Tongue (tissue), 2 donors: ENCODE data around the gene ALDH1B1. TPM values are rescaled to one million over a fixed set of nuclear protein-coding genes. Genes with fewer than 3 reads are reported as not detected.
"Not testable (repeated sequence)": the region's sequence is repeated elsewhere in the genome, so short reads cannot be mapped to it uniquely, and the experiment has no call there.

ENCODE experiments used
- DNase-seq: peaks from one replicate; pipeline ENCODE4 v3.0.0-alpha.2; 2015
- total RNA-seq: library from RNA; depleted of rRNA; stranded (reverse); fragments of >200 nt; gene quantifications from one replicate; pipeline ENCODE4 v1.2.3, GENCODE V29; 2014

The ALDH1B1 gene
- total RNA-seq, 1 donor from 2014 or later: 25.4 TPM

DNA sequence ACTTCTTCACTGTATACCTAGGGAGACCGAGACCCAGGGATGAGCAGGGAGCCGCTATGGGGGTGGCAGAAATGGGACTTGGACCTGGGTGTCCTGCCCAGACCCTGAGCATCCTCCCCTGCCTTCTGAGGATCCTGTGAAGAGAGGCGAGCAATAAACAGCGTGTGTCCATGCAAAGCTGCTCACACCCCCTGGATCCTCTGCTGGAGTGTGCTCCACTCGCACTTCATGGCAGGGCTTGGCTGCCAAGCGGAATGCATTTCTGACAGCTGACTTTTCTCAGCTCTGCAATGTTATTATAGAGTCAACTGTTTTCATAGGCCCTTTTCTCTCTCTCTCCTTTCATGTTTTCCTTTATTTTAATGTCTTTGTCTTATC, 31.0 kb upstream of the ALDH1B1 start:
- DNase-seq: peak; percentile 80

DNA sequence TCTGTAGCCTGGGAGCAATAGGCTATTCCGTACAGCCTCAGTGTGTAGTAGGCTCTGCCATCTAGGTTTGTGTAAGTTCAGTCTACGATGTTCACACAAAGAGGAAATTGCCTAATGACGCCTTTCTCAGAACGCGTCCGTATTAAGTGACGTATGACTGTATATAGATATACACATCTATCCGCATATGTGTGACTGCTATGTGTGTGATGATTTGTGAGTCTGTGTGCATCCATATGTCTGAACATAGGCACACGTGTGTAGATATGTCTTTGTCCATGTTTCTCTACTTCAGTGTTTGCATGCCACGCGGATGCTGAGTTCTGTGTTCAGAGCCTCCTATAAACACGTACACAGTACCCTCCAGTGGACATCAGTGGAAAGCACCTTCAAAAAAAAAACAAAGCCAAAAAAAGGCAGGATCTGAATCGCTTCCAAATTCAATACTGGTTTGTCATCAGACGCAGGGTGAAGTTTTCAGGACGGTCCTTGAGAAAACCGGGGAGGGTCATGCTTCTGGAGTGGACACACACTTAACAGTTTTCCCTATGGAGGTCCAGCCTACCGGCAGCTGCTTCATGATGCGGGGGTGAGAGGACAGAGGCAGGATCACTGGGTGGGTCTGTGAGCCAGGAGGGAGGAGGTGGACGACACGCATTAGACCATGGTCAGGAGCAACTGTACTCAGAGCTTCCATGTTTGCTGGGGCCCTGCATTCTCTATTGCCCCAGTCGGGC, 29.5 kb upstream of the ALDH1B1 start:
- DNase-seq: peak; percentile 87

DNA sequence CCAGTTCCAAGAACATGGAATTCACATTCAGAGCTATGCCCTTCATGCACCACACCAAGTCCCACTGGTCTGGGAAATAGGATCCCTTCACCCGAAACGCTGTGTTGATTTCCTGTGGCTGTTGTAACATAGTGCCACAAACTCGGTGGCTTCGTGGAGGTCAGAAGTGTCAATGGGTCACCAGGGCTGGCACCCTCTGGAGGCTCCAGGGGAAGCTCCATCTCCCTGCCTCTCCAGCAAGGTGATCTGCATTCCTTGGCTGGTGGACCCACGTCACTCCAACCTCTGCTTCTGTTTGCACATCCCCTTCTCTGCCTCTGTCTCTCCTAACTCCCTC, 28.9 kb upstream of the ALDH1B1 start:
- no peak for DNase-seq

DNA sequence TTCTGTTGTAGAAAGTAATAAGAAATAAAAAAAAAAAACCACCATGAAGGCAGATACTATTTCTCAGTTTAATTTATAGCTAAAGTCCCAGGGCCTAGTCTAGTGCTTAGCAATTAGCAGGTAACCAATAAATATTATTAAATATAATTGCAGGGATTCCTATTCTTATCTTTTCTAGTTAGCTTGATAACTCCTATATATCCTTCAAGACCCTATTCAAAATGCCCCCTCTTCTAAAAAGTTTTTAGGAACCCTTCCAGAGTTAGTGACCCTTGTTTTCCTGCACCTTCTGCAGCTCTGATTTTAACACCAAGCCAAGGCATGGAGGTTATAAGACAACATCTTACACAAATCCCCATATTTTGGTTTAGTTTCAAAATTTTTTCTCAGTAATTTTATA, 24.6 kb upstream of the ALDH1B1 start:
- no peak for DNase-seq

DNA sequence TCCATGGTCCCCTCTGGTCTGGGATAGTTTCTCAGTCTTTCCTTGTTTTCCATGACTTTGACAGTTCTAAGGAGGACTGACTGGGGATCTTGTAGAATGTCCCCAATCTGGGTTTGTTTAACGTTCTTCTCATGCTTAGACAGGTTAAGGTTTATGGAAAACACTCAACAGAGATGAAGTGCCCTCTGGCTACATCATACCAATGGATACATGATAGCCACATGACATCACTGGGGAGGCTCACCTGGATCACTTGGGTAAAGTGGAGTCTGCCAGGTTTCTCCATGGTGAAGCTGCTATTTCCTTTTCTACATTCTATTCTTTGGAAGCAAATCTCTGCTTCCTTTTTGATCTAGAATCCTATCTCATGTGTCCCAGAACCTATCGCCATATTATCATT, 23.8 kb upstream of the ALDH1B1 start:
- DNase-seq: no peak

DNA sequence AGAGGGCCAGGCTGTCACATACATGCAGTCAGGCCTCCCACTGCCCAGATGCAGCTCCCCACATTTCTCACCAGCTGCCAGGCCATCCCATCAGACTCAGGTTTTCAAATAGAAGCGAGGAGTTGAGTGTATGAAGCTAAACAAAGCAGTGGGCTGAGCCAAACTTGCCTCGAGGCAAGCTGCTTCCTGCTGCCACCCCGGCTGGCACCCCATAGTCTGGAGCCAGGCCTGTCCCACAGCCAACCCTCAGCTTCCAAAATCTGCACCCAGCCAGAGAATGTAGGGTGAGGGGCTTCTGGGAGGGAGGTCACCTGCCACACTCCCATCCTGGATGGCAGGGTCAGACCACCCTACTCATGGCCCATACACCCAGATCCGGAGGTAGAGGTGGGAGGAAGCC, 22.3 kb upstream of the ALDH1B1 start:
- DNase-seq: no peak

DNA sequence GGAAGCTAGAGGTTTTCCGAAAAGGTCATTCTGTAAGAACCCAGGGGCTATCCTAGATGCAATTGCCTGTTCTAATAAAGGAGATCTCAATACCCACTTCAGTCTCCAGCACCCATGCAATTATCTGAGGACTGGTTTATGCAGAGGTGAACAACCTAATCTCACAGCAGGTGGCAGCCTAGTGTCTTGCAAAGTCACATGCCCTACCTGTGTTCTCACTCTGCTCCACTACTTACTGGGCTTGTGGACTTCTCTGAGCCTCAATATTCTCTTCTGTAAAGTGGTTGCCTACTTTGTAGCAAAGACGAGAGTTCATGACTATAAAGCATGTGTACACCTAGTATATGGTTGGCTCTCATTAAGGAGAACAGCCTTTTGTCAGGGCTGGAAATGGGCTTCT, 21.0 kb upstream of the ALDH1B1 start:
- DNase-seq: no peak

DNA sequence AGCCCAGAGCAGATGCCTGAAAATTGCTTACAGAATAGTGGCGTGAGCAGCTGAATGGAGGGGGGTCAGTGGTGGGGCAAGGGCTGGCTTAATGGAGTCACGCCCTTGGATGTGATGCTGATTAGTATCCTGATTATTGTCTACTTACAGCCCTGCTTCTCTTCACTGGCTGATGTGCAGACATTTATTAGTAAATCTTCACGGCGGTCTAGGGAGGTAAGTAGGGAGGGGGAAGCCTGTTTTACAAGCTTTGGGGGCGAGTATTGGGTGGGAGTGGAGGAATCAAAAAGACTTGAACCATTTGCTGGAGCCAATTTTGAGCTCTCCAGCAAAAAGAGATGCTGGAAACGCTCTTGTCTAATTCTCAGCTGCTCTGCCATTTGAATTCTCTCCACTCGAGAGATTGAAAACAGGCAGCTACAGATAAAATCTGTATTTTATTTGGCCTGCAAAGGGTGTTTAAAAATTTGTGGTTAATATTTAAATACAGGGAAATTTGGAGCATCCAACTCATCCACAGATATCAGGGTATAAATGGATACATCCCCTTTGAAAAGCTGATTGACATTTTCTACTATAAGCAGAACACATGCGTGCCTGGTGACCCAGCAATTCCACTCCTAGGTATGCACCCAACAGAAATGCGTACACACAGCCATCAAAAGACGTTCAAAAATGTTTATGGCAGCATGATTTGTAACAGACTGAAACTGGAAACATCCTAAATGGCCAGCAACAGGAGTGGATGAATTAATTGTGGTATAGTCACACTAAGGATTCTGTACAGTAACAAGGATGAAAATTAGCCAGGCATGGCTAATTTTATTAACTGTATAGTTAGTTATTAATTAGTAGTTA, 19.5 kb upstream of the ALDH1B1 start:
- peak; percentile 67 for DNase-seq

DNA sequence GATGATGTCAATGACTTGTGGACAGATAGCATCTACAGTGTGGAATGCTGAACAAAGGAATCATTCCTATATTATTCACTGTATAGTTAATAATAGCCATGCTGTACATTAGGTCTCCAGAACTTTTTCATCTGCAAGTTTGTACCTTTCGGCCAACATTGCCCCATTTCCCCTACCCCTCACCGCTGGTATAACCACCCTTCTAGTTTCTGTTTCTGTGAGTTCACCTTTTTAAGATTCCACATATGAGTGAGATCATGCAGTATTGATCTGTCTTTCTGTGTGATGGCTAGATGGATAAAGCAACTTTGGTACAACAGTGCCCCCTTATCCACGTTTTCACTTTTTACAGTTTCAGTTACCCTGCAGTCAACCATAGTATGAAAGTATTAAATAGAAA, 18.8 kb upstream of the ALDH1B1 start:
- DNase-seq: no peak

DNA sequence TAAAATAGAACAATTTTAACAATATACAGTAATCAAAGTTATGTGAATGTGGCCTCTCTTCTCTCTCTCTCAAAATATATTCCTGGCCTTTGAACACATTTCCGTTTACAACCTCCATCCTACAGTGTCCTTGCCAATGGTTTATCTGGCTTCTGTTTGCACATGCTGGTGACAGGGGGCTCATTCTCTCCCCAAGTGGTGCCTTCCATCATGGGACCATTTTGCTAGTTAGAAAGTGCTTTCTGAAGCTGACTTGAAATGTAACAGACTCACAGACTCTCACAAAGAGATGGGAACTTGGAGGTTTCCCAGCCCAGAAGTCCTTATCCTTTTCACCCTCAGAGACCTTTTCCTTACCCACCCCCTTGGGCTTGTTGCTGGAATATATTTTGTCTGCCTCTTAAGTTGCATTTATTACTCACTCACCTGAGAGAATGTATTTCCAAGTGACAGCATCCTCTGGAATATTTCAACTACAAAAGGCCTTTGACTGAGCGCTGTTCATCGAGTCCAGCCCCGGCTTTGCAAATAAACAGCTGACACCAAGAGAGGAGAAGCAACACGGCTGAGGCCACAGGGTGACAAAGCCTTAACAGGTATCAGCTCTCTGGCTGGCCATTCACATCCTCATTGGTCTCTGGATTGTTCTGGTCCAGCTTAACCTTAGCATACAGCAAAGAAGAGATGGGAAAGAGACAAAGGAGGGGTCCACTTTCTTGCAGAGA, 17.5 kb upstream of the ALDH1B1 start:
- DNase-seq: no peak

DNA sequence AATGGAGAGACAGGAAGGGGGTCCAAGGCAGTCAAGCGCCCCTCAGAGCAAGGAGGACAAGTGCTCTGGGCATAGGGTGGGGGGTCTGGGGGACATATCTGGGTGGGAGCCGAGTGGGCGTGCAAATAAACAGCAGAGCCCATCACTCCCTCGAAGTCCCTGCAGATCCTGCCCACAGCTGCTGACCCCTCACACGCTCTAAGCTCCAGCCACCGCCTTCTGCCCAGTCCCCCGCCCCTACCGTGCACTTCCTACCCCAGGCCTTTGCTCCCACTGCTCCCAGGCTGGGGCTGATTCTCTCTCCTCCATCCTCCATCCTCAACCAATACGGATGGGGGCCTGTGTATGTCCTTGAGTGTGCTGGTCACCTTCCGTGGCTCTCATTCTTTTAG, 16.9 kb upstream of the ALDH1B1 start:
- DNase-seq: no peak

DNA sequence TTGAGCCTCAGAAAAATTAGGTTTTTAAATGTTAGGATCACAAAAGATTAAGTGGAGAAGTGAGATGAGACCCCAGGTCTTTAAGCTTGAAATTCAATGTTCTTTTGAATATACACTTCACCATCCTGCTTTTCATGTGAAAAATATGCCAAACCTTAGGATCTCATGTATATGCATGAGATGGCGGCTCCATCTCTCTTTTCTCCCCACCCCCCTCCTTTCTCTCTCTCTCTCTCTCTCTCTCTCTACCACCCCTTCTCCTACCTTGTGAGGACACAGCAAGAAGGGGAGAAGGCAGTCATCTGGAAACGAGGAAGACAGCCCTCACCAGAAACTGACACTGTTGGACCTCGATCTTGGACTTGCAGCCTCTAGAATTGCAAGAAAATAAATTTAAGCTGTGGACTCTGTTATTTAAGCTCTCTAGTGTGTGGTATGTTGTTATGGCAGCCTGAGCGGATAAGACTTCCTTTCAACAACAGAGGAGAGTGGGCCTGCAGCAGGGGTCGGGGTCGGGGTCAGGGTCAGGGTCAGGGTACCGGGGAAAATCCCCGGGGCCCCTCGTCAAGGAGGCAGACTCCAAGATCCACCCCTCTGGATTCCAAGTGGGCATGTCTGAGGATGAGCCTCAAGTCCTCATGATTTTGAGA, 16.4 kb upstream of the ALDH1B1 start:
- DNase-seq: no peak

DNA sequence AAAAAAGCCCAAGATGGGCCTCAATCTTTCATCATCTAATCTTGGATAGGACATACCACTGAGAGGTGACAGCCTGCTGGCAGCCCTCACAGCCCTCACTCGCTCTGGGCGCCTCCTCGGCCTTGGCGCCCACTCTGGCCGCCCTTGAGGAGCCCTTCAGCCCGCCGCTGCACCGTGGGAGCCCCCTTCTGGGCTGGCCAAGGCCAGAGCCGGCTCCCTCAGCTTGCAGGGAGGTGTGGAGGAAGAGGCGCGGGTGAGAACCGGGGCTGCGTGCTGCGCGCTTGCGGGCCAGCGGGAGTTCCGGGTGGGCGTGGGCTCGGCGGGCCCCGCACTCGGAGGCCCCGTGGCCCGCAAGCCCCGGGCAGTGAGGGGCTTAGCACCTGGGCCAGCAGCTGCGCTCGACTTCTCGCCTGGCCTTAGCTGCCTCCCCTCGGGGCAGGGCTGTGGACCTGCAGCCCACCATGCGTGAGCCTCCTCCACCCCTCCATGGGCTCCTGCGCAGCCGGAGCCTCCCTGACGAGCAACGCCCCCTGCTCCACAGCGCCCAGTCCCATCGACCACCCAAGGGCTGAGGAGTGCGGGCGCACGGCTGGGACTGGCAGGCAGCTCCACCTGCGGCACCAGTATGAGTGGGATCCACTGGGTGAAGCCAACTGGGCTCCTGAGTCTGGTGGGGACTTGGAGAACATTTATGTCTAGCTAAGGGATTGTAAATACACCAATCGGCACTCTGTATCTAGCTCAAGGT, 15.0 kb upstream of the ALDH1B1 start:
- DNase-seq: not testable (repeated sequence)

DNA sequence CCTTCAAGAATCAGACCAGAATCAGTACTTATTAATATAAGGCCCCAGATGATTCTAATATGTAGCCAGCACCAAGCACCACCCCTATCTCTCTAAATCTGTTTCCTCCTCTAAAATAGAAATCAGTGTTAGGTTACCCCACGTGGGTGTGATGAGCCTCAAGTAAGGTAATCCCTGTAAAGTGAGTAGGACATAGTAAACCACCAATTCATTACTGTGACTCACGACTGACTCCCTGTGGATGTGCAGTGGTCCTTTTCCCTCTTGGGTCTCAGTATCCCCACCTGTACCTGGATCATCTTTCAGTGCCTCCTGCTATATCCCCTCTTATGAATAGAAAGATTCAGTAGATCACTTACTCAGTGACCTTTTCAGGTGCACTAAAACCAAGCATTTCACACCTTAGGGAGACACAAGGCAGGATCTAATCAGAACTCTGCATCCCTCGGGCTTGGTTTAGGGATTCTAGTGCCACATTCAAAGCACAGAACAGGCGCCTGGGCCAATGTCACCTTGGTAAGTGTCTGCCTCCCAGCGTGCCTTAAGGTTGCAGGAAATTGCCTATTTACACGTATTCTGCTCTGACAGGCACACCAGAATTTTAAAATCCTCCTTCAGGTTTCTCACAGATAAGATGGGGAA, 12.2 kb upstream of the ALDH1B1 start:
- no peak for DNase-seq

DNA sequence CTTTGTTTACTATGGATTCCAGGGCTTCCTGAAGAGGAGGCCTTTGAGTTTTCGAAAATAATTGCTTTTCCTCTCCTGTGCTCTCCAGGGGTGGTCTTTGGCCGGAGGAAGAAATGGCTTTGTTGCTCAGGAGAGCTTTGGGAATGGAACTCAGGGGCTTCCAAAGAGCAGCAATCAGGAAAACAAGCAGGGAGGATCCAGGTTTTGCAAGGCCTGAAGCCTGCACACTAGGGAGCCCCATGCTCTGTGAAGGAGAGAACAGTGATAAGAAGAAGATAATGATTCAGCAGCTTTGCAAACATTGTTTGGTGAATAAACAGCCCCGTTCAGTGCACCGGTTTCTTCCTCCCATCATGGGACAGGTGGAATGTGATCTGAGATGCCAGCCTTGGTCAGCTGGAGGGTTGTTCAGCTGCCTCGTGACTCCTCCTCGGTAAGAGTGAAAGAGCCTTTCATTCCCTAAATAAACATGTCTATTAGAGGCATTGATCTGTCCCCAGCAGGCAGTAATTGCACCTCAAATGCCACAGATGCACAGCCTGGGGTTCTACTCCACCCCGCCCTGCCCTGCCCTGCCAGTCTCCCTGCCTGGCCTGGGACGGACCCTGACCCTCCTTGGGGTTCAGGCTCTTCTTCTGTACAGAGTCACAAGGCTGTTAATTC, 11.5 kb upstream of the ALDH1B1 start:
- DNase-seq: peak; percentile 63

DNA sequence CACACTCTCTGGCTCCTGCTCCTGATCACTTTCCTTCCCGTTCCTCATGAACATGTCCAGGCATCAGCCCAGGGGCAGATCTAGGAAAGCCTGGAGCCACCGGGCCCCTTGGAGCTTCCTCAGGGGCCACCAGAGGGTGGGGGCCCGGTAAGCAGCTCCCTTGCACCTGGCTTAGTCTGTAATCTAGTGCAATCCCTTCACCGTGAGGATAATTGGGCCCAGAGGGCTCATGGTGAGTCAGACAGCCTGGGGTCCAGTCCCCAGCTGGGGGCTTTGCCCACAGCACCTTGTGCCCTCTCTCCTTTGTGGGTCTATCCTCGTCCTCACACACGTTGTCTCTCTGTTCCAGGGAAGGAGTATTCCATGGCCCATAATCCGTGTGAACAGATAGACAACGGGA, 10.4 kb upstream of the ALDH1B1 start:
- DNase-seq: no peak

DNA sequence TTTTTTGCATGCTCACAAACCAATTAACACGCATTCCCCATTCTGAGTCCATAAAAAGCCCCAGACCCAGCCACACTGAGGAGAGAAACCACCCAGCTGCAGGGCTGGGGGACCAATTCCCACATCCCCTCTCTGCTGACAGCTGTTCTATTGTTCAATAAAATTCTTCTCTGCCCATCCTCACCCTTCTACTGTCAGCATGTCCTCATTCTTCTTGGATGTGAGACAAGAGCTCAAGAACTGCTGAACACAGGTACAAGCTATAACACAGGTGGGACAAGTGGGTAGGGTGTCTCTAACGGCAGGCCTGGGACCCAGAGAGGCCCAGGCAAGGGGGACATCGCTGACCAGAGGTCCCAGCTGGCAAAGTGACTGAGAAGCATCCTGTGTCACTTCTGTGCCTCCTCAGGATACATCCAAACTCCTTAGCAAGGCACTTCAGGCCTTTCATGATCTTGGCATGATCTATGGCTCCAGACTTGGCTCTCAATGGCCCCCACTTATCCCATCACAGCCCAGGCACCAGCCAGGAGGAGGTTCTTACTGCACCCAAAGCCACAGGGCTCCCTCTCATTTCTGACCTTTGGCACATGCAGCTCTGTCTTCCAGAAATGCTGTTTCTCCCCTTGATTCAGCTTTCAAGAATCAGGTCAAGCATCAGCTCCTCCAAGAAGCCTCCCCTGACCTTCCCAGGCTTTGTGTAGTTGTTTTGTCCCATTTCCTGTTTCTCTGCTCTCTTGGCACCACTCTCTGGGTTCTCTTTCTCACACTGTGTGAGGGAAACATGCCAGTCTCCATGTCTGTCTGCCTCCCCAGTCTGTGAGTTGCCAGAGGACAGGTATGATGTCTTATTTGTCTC, 7.3 kb upstream of the ALDH1B1 start:
- no peak for DNase-seq

DNA sequence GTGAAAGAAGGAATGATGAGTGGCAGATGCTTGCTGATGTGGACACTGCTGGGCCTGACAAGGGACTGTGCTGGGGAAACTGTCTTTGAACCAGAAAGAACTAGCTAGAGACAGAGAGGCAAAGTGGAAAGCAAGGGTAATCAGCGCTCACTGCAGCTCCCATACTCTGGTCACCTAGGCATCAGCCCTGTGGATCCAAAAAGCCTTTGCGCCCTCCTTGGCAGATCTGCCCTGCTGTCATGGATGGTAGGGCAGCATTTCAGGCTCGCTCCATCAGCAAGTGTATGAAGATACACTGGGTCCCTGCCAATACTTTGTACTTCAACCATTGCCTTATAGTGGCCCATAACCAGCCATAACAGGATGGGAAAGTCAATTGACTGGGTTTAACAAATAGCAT, 6.6 kb upstream of the ALDH1B1 start:
- no peak for DNase-seq

DNA sequence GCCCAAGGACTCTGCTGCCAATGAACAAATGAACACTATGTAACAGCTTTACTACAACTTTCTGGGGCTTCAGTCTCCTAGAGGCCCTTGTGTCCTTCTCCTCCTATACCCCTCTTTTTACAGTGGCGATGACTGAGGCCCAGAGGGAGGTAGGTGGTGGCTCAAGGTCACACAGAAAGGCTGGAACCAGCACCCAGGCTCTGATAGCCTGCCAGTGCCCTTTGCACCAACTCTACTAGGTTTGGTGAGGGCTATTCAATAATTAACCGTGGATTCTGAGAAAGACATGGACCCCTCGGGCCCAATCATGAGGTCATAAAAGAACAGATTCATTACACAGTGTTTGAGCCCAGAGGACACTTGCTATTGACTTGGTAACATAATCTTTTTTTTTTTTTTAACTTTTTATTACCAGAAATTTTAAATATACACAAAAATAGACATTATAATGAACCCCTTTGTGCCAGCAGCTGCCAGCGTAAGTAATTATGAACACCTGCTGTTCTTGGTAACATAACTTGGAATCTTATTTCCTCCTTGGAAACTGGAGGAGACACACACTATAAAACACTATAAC, 6.1 kb upstream of the ALDH1B1 start:
- DNase-seq: peak; percentile 64

DNA sequence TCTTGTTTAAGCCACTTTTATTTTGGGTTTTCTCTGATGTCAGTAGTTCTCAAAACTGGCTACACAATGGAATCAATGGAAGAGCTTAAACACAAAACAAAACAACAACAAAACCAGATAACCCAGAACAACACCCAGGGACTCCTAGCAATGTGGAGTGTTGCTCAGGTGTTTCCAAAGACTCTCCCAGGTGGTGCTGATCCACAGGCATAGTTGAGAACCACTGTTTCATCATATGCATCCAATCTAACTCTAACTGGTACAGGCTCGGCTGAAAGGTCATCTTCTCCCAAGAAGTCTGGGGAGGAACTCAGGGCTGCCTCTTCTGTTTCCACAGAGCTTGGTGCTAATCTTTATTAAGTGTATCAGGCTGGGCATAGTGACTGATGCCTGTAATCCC, 5.4 kb upstream of the ALDH1B1 start:
- no peak for DNase-seq
